HG03060 (cell line): Measurements from ENCODE around the gene NMRK1.

Experiments
- ATAC-seq: cut with Tn5 transposase; IDR thresholded peaks from one replicate; pipeline ENCODE4 v1.9.1; 2021; ENCODE audit warnings: low read depth, moderate number of reproducible peaks; ENCODE audit not compliant: unreplicated experiment

The NMRK1 gene

GRCh38 chr9:75063556-75064305 is 24.2 kb downstream of the NMRK1 start:
- no peak for ATAC-seq

DNA sequence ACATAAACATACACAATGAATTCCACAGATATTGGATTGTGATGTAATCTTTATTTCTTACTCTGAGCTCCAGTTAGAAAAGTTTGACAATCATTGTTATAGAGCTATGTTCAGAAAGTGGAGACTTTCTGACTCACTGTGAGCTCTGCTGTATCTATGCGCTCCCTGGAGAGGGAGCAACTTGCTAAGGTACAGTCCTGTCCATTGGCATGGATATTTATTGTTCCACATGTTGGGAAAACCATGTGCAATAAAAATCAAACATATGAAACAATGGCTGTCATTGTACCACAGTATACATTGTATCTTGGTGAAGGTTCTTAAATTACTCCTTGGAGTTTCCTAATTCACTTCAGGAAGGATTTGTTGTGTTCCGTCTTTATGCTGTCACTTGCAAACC is 26.8 kb downstream of the NMRK1 start:
- no peak for ATAC-seq

- no peak for ATAC-seq
Measured at GRCh38 chr9:75054368-75055001, 33.5 kb downstream of the NMRK1 start.

- ATAC-seq = peak; percentile 95
Measured at GRCh38 chr9:75053869-75054268, 34.1 kb downstream of the NMRK1 start.

DNA sequence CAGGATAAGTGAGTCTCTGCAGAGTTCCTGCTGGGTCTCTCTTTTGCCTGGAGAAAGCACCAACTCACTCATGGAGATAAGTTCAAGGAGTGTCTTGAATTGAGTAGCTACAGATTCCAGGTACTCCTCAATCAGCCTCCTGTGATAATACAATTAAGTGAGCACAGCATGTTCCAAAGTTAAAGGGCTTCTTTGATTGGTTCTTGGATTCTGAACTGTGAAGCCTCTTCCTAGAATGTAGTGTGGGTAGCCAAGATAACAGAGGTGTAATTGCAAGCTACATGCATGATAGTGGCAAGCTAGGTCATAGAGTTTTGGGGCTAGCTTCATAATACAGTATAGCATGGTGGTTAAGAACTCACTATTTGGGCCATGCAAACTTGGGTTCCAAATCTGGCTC is 36.7 kb downstream of the NMRK1 start:
- ATAC-seq = no peak

DNA sequence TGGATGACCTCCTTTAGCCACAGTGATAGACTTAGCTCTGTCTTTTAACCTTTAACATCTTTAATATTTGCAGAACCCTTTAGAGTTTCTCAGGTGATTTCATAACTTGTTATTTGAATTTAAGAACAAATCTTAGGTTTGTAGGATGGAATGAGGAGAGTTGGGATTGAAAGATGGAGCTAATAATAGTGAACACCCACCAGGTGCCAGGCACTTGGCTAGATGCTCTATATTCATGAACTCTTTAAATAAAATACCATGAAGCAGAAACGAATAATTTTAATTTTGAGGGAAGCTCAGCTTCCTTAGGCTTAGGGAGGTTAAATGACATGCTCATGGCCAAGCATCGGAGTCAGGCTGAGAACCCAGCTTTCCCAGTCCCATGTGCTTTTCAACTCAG is 40.4 kb downstream of the NMRK1 start:
- no peak for ATAC-seq

DNA sequence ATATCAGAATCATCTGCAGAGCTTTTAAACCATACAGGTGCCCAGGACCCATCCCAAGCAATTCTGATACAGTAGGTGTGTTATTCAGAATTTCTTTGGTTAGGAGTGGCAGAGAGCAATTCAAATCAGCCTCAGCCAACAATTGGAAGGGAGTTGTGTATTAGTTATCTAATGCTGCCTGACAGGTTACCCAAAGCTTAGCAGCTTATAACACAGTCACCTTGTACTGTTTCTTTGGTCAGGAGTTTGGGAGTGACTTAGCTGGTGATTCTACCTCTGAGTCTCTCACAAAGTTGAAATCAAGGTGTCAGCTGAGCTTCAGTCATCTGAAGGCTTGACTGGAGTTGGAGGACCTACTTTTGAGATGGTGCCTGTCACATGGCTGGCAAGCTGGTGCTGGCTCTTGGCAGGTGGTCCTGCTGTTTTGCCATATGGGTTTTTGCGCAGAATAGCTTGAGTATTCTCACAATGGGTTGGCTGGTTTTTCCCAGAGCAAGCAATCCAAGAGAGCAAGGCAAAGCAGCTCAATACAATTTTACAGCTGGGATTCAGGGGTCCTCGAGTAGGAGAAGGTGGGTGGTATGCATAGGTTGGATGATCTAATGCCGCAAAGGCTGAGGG is 41.1 kb downstream of the NMRK1 start:
- ATAC-seq = no peak

DNA sequence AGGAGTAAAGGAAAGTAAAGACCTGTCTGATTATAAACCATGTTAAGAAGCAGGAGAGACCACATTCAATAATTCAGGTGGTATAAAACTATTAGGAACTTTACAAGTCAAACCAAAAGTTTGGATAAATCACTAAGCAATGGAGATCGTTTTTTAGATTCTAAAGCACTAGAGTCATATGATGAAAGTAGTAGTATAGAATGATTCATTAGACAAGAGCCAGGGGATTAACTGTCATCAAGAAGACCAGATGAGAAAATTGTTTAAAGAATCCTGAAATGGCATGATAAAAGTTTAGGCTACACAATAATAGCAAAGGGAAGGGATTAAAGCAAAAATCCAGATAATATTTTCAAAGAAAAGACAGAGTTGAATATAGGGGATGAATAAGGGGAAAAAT is 46.9 kb downstream of the NMRK1 start:
- no peak for ATAC-seq

- ATAC-seq = peak; percentile 85
Measured at GRCh38 chr9:75039801-75040200, 48.2 kb downstream of the NMRK1 start.

GRCh38 chr9:75039009-75039408 is 48.9 kb downstream of the NMRK1 start:
- no peak for ATAC-seq

- no peak for ATAC-seq
Measured at GRCh38 chr9:75036793-75037192, 51.2 kb downstream of the NMRK1 start.

- peak; percentile 58 for ATAC-seq
Measured at GRCh38 chr9:75033791-75034473, 54.0 kb downstream of the NMRK1 start.

GRCh38 chr9:75027187-75028107 is 60.5 kb downstream of the NMRK1 start:
- ATAC-seq = peak; percentile 24

GRCh38 chr9:75023846-75024245 is 64.1 kb downstream of the NMRK1 start:
- ATAC-seq = no peak

GRCh38 chr9:75019654-75020053 is 68.3 kb downstream of the NMRK1 start:
- ATAC-seq = no peak

DNA sequence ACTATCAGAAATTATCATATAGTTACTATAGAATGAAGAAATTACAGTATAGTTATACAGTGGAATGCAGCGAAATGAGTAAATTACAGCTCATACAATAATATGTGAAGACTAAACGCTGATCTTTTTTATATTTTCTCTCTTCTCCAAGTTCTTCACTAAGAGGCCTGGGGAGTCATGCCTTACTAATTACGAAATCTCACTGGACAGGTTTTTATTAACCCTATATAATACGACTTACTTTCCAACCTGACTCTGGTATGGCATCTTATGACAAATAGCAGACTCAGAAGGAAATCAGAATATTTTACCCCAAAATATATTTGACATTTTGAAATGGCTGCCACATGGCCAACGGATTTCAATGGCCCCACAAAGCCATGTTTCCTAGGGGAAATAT is 68.9 kb downstream of the NMRK1 start:
- ATAC-seq = no peak

DNA sequence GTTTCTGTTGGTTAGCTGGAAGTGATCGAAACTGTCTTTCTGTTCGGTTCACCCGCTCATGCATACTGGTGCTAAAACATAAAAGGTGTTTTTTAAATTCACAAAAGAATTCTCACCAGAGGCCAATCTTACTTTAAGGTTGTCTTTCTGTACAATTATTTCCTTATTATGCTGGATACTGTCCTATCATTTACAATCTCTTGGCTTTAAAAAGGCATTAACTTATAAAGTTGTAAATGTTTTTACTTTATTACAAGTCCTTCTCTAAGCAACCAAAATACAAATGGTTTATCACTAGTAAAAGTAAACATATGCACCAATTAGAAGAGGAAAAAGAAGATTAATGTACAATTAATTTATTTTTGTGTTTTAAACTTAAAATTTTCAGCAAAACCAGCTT is 70.6 kb downstream of the NMRK1 start:
- no peak for ATAC-seq

DNA sequence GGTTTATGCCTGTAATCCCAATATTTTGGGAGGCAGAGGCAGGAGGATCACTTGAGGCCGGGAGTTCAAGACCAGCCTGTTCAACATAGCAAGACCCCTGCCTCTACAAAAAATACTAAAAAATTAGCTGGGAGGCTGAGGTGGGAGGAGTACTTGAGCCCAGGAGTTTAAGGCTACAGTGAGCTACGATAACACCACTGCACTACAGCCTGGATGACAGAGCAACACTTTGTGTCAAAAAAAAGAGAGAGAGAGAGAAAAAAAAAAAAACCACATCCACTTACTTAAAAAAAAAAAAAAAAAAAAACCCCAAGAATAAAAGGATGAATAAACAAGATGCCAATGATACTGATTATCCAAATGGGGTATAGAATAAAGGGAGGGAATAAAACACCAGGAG is 74.2 kb downstream of the NMRK1 start:
- no peak for ATAC-seq
